Endothelial cell of umbilical vein (primary cell): Measurements from ENCODE around the gene FBLN7. TPM values are rescaled to one million over a fixed set of nuclear protein-coding genes. Genes with fewer than 3 reads are reported as not detected.

Source experiments
- BruUV-seq: library from RNA; stranded (reverse); fragments of 400-500 nt; replicated peaks from 2 replicates; lab custom pipeline; 2021; lab: Mats Ljungman, UMichigan
- CTCF ChIA-PET: fragments of 300-600, 350-600 bp; sonication (Branson Sonifier 250); formaldehyde crosslinking; loops from one replicate; lab custom pipeline; 2021; ENCODE audit warnings: antibody characterized with exemption, inconsistent platforms; lab: Charles Lee
- POLR2A ChIA-PET: fragments of 300-600, 350-600 bp; sonication (Branson Sonifier 250); formaldehyde crosslinking; loops from one replicate; lab custom pipeline; 2021; ENCODE audit warnings: antibody characterized with exemption, inconsistent platforms; lab: Charles Lee
- DNase-seq: peaks from one replicate; pipeline ENCODE4 v3.0.0-alpha.2; 2011; ENCODE audit warnings: low read depth, low spot score
- FAIRE-seq: peaks from 2 replicates; lab custom pipeline; 2011; peaks lifted over from hg19 to GRCh38; lab: Jason Lieb, UNC
- H2AFZ ChIP-seq: 2 replicates; pipeline ENCODE4 v1.6.0; 2012; ENCODE audit warnings: low read depth, low read length, control low read depth, inconsistent platforms
- H3K27ac ChIP-seq: 2 replicates; pipeline ENCODE4 v1.5.1; 2011; ENCODE audit warnings: low read depth, mild to moderate bottlenecking, control low read depth, low read length, moderate library complexity; ENCODE audit not compliant: insufficient read depth
- H3K27me3 ChIP-seq, 2 experiments: 2 replicates each; pipeline versions ENCODE4 v1.6.0 to v1.6.1; 2011; ENCODE audit warnings: low read length in 2 of 2, mixed read lengths in 1 of 2; ENCODE audit not compliant: control insufficient read depth in 2 of 2, insufficient read depth in 2 of 2
- H3K36me3 ChIP-seq, 2 experiments: 2 replicates in 1 of 2; 3 replicates in 1 of 2; pipeline ENCODE4 v1.5.1; 2011; ENCODE audit warnings: low read length in 2 of 2, mild to moderate bottlenecking in 1 of 2, moderate library complexity in 1 of 2; ENCODE audit not compliant: control insufficient read depth in 2 of 2, insufficient read depth in 2 of 2; ENCODE audit errors: extremely low read depth in 1 of 2
- H3K4me1 ChIP-seq: 3 replicates; pipeline ENCODE4 v1.5.1; 2011; ENCODE audit warnings: mild to moderate bottlenecking, low read length; ENCODE audit not compliant: control insufficient read depth, insufficient read depth; ENCODE audit errors: extremely low read depth
- H3K4me2 ChIP-seq: 2 replicates; pipeline ENCODE4 v1.6.1; 2011; ENCODE audit warnings: low read length, control low read depth, mixed read lengths; ENCODE audit not compliant: insufficient read depth
- H3K4me3 ChIP-seq, 3 experiments: fragments of 200-600 bp in 1 of 3; sonication (generic), shearing (Covaris generic) in 1 of 3; replicated peaks in 1 of 3; 2 replicates each; pipeline ENCODE4 v1.5.1; 2011 to 2016; ENCODE audit warnings: control low read depth in 3 of 3, low read length in 3 of 3, mild to moderate bottlenecking in 2 of 3, inconsistent platforms in 1 of 3, low read depth in 1 of 3, moderate library complexity in 1 of 3; ENCODE audit not compliant: insufficient read depth in 1 of 3
- H3K79me2 ChIP-seq: 2 replicates; pipeline ENCODE4 v1.6.0; 2012; ENCODE audit warnings: low read length, inconsistent platforms; ENCODE audit not compliant: control insufficient read depth, insufficient read depth
- H3K9ac ChIP-seq: replicated peaks from 2 replicates; pipeline ENCODE3; 2011; ENCODE audit warnings: low read length, control low read depth; ENCODE audit not compliant: insufficient read depth; ENCODE audit errors: extremely low read depth
- H3K9me1 ChIP-seq: replicated peaks from 3 replicates; pipeline ENCODE4 v1.6.0; 2011; ENCODE audit warnings: mild to moderate bottlenecking, low read length; ENCODE audit not compliant: control insufficient read depth, insufficient read depth; ENCODE audit errors: extremely low read depth
- H3K9me3 ChIP-seq: replicated peaks from 2 replicates; pipeline ENCODE4 v1.5.1; 2012; ENCODE audit warnings: low read length, inconsistent platforms; ENCODE audit not compliant: control insufficient read depth, insufficient read depth
- H4K20me1 ChIP-seq: replicated peaks from 2 replicates; pipeline ENCODE3; 2011; ENCODE audit warnings: mild to moderate bottlenecking, low read length; ENCODE audit not compliant: control insufficient read depth, insufficient read depth; ENCODE audit errors: extremely low read depth
- EZH2 ChIP-seq: IDR thresholded peaks from 2 replicates; pipeline ENCODE4 v1.6.1; 2012; ENCODE audit warnings: borderline replicate concordance, low read depth, mild to moderate bottlenecking, moderate library complexity, low read length, inconsistent platforms; ENCODE audit not compliant: severe bottlenecking
- GATA2 ChIP-seq: IDR thresholded peaks from 2 replicates; pipeline ENCODE4 v1.7.0; 2011; ENCODE audit warnings: low read depth, mild to moderate bottlenecking, moderate library complexity, mixed read lengths, low read length; ENCODE audit not compliant: insufficient read length, insufficient read depth
- JUN ChIP-seq: IDR thresholded peaks from 2 replicates; pipeline ENCODE4 v1.6.1; 2011; ENCODE audit warnings: borderline replicate concordance, low read depth; ENCODE audit not compliant: insufficient read length, insufficient read depth
- MYC ChIP-seq: IDR thresholded peaks from one replicate; pipeline ENCODE4 v1.6.1; 2011; ENCODE audit warnings: mild to moderate bottlenecking, low read depth, low read length
- POLR2A ChIP-seq: IDR thresholded peaks from 2 replicates; pipeline ENCODE4 v1.6.1; 2012; ENCODE audit warnings: low read depth, mild to moderate bottlenecking, control low read depth, low read length
- POLR2AphosphoS5 ChIP-seq: IDR thresholded peaks from 2 replicates; pipeline ENCODE4 v1.6.1; 2012; ENCODE audit warnings: low read depth, mild to moderate bottlenecking, control low read depth, low read length, moderate library complexity; ENCODE audit not compliant: insufficient read depth
- dilution Hi-C: fragments of 300-500 bp; cut with MboI; formaldehyde crosslinking; loops from one replicate; pipeline ENCODE4 v1.15.0; 2019; ENCODE audit warnings: low sequenced_read_pairs; ENCODE audit not compliant: extremely low pct_ligation_motif_present
- intact Hi-C: fragments of 100-400 bp; cut with micrococcal nuclease; formaldehyde crosslinking; loops from one replicate; pipeline ENCODE4 v1.10.0; 2022
- polyA plus RNA-seq, 4 experiments: library from polyadenylated mRNA; depleted of rRNA in 3 of 4; stranded (reverse) in 3 of 4; unstranded in 1 of 4; fragments of >200 nt; gene quantifications; 2 replicates each; pipeline versions ENCODE4 v1.2.1 to v1.2.3, GENCODE V29; 2011 to 2012; ENCODE audit warnings: missing spikeins in 1 of 4
- total RNA-seq: library from RNA; stranded (reverse); gene quantifications from 2 replicates; pipeline ENCODE4 v1.2.3, GENCODE V29; 2021
- TF ChIP-seq, protein P1 (sequence below): IDR thresholded peaks from 2 replicates; pipeline ENCODE4 v1.6.1; 2011; ENCODE audit not compliant: insufficient read depth, insufficient read length
- TF ChIP-seq, protein P2 (sequence below), 2 donors: IDR thresholded peaks; 1 replicate in 1 of 2; 2 replicates in 1 of 2; pipeline ENCODE4 v1.5.1; 2011; ENCODE audit warnings: low read length in 2 of 2, mild to moderate bottlenecking in 2 of 2, moderate library complexity in 2 of 2, control low read depth in 1 of 2, inconsistent platforms in 1 of 2, low read depth in 1 of 2; ENCODE audit not compliant: insufficient read depth in 1 of 2; ENCODE audit errors: extremely low read depth in 1 of 2

FBLN7 gene
- total and polyA plus RNA-seq, 2 donors (not counting 3 experiments of a cell fraction or from before 2014, with no cell fraction given), result 3.1 to 3.3 TPM

- no peak overlapping the region for H3K4me2 ChIP-seq
- FAIRE-seq, result no peak
- no peak for TF ChIP-seq POLR2A
- TF ChIP-seq GATA2, result no peak
- no peak for TF ChIP-seq JUN
- TF ChIP-seq MYC, result no peak
- TF ChIP-seq, protein P1, sequence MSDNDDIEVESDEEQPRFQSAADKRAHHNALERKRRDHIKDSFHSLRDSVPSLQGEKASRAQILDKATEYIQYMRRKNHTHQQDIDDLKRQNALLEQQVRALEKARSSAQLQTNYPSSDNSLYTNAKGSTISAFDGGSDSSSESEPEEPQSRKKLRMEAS, result no peak
- TF ChIP-seq EZH2, result no peak
- no peak for TF ChIP-seq POLR2AphosphoS5
- TF ChIP-seq, protein P2, sequence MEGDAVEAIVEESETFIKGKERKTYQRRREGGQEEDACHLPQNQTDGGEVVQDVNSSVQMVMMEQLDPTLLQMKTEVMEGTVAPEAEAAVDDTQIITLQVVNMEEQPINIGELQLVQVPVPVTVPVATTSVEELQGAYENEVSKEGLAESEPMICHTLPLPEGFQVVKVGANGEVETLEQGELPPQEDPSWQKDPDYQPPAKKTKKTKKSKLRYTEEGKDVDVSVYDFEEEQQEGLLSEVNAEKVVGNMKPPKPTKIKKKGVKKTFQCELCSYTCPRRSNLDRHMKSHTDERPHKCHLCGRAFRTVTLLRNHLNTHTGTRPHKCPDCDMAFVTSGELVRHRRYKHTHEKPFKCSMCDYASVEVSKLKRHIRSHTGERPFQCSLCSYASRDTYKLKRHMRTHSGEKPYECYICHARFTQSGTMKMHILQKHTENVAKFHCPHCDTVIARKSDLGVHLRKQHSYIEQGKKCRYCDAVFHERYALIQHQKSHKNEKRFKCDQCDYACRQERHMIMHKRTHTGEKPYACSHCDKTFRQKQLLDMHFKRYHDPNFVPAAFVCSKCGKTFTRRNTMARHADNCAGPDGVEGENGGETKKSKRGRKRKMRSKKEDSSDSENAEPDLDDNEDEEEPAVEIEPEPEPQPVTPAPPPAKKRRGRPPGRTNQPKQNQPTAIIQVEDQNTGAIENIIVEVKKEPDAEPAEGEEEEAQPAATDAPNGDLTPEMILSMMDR (IDR thresholded peaks at IDR 0.05; ENCODE audit: extremely low read depth in 1 of 2, insufficient read depth in 1 of 2, low read depth in 1 of 2, low read length in 2 of 2), result no peak
- H2AFZ ChIP-seq, result no peak overlapping the region
- no TSS peak for BruUV-seq
- ChIA-PET CTCF (no interaction called here), POLR2A (no interaction called here)
- H3K9ac ChIP-seq, result no peak overlapping the region
- peaks cover 0 to 2% of the 10 kb centered on the region in 2 experiments for H3K27me3 ChIP-seq
- intact Hi-C loops, result no loop called here
- DNase-seq, result no peak
- no peak overlapping the region for H3K27ac ChIP-seq
- H3K36me3 ChIP-seq, result no peaks in the 10 kb centered on the region
- no peaks in the 10 kb centered on the region for H3K9me1 ChIP-seq
- no peaks in the 10 kb centered on the region for H3K4me1 ChIP-seq
- no peaks in the 10 kb centered on the region for H4K20me1 ChIP-seq
- H3K9me3 ChIP-seq, result no peaks in the 10 kb centered on the region
- no peaks in the 10 kb centered on the region for H3K79me2 ChIP-seq
- dilution Hi-C loops, result no loop called here
- H3K4me3 ChIP-seq, result no peak overlapping the region
These were observed 23.4 kb downstream of the FBLN7 start for GRCh38 chr2:112161431-112162145.
